Fibroblast of peridontal ligament (primary cell): ENCODE measurements around the gene OXT.

Source experiments
- DNase-seq: peaks from one replicate; pipeline ENCODE4 v3.0.0-alpha.2; 2010; ENCODE audit errors: extremely low read depth

Gene OXT

GRCh38 chr20:3084283-3084985 is 13.0 kb downstream of the OXT start, which contains the start of gene AVP:
TSS of gene AVP (minus strand) at chr20:3084724. CDS start at chr20:3084674, 50 bp downstream.
- DNase-seq: no peak

- DNase-seq: no peak
These were observed 13.6 kb downstream of the OXT start for GRCh38 chr20:3084986-3085360.

GRCh38 chr20:3085571-3086072 is 14.2 kb downstream of the OXT start:
- no peak for DNase-seq

GRCh38 chr20:3088031-3088430 is 16.6 kb downstream of the OXT start:
- no peak for DNase-seq

GRCh38 chr20:3090565-3090964 is 19.1 kb downstream of the OXT start:
- no peak for DNase-seq

- DNase-seq: no peak
These were observed 21.4 kb downstream of the OXT start for GRCh38 chr20:3092611-3093379.

- no peak for DNase-seq
These were observed 22.5 kb downstream of the OXT start for GRCh38 chr20:3093861-3094361.

- DNase-seq: no peak
These were observed 23.6 kb downstream of the OXT start for GRCh38 chr20:3094848-3095629.

GRCh38 chr20:3100480-3100879 is 29.1 kb downstream of the OXT start:
- DNase-seq: no peak

- DNase-seq: no peak
These were observed 29.8 kb downstream of the OXT start for GRCh38 chr20:3101251-3101650.

GRCh38 chr20:3101737-3102574 is 30.5 kb downstream of the OXT start:
- no peak for DNase-seq

GRCh38 chr20:3102575-3103368 is 31.4 kb downstream of the OXT start:
- no peak for DNase-seq

- no peak for DNase-seq
These were observed 32.1 kb downstream of the OXT start for GRCh38 chr20:3103369-3104032.

GRCh38 chr20:3105256-3106137 is 34.1 kb downstream of the OXT start:
- no peak for DNase-seq

GRCh38 chr20:3106185-3106584 is 34.8 kb downstream of the OXT start:
- no peak for DNase-seq

GRCh38 chr20:3106658-3107463 is 35.4 kb downstream of the OXT start:
- DNase-seq: no peak

- DNase-seq: no peak
These were observed 36.1 kb downstream of the OXT start for GRCh38 chr20:3107464-3108025.
